NCI-H128 (cell line): ENCODE data around the gene L1CAM.
"Not testable (repeated sequence)": the region's sequence is repeated elsewhere in the genome, so short reads cannot be mapped to it uniquely, and the experiment has no call there.

Experiments used
- DNase-seq: peaks from one replicate; lab custom pipeline; 2025; ENCODE audit not compliant: unreplicated experiment; lab: John Stamatoyannopoulos, UW

The L1CAM gene

DNA sequence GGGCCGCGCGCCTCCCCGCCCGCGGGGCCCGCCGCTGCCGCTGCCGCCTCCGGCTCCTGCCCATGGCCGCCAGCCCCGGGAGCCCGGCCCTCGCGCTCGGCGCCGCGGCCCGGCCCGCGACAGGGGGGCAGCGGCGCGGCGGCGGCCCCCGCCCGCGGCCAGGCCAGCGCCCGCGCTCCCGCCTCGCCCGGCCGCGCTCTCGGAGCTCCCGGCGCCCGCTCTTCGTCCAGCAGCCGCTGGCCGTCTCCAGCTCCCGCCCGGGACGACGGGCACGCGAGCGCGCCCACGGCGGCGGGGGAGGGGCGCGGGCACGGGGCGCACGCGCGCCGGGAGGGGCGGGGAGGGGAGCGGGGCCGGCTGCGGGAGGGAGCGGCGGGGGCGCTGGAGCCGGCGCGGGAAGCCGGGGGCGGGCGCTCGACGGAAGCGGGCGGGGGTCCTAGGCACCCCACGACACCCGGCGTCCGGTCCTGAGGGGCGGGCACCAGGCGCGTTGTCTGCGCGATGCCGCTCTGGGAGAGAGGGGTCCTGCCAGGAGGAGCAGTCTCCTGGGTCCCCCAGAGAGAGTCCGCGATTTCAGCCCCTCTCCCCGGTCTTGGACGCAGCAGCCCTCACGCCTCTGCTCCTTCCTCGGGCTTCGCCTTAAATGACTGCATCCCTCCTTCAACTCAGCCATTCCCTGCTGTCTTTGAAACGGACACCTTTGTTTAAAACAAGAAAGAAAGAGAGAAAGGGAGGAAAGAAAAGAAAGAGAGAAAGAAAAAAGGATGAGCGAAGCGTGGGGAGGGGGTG is 55.1 kb downstream of the L1CAM start:
- DNase-seq: no peak

DNA sequence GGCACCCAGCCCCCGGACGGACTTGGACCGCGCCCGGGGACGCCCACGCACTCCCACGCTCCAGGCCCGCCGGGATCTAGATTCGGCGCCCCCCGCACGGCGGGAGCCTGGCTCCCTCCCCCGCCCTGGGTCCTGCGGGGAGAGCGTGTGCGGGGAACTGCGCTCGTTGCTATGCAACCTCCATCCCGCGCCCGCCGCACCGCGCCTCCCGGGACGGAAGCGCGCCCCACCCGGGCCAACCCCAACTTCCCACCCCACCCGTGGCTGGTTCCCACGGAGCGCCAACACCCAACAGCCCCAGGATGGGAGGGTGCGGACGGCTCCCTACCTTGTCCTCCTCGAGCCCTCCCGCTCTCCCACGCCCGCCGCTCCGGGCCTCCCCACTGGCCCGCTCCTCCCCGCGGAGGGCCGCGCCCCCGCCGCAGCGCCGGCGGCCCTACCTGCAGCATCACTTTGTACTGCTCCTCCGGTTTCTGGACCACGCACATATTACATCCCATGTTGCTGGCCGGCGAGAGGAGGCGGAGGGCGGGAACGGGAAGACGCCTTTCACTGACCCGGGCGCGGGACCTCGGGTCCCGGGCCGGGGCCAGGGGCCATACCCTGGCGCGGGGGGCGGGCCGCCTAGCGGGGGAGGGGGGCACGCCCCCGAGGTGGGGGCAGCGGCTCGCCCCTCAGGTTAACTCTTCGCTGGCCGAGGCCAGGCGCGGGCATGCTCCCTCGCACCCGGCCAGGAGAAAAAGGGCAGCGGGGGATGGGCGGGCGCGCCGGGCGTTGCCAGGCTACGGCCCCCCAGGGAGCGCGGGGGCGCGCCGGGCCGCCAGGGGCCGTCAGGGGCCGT is 56.0 kb downstream of the L1CAM start, which contains the start of gene PDZD4:
Gene PDZD4, minus strand, starts transcription at position 746 of the 841 bp plus-strand sequence. Its CDS starts 246 bp downstream, at position 500.
- DNase-seq: no peak

DNA sequence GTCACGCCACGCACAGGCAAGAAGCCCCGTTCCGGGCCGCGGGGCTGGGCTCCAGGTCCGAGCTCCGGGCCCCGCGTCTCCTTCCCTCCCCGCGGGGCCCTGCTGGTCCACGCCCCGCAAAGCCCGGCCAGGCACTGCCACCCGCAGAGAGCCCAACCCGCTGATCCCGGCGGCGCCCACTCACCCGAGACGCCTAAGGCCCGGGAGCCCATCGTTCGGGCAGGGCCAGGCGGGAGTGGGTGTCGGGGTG is 56.5 kb downstream of the L1CAM start:
- no peak for DNase-seq

DNA sequence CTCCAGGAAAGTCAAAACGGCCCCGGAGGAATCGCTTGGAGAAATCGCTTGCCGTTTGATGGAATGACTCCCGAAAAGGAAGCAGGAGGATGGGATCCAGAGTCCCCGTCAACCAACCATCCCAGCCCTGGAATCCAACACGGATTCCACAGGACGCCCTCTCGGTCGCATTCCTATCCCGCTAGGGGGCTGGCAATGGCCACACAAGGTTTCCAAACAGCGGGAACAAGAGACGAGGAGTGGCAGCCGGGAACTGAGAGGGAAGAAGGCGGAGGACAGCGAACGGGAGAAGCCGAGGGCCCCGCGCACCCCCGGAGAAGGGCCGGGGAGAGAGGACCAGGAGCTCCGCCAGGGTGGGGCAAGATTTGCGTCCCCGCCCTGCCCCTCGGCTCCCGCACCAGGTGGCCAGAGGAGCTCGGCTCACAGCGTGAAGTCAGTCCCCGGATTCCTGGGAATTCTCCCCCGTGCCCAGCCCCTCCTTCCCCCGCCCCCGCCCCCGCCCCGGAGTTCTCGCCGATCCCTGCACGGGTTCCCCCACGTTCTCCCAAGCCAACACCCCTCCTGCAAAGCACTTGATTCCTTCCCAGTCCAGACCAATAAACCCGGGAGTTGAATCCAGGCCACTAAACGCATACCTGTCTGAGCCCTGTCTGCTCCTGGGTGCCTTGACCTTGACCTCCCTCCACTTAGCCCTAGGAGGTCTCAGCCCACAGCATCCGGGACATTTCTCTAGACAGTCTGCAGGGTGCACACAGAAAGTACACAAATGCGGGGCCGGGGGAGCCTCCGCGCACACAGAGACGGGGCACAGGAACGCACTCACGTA is 57.0 kb downstream of the L1CAM start:
- DNase-seq: no peak

DNA sequence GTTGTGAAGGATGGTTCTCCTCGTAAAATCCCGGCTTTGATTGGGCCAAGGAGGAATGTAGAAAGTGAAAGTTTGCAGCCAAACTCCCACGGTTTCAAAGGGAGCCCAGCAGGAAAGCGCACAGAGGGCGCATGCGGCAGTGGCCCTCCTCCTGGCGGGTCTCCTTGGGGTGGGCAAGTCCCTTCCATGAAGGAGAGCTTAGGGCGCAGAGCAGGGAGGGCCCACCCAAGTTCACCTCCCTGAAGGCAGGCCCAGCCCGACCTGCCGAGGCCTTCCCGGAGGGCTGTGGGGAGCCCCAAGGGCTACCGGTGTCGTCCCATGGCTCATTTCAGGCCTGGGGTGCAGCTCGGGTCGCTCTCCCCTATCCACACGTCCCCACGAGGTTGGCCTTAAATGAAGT is 57.7 kb downstream of the L1CAM start:
- no peak for DNase-seq

DNA sequence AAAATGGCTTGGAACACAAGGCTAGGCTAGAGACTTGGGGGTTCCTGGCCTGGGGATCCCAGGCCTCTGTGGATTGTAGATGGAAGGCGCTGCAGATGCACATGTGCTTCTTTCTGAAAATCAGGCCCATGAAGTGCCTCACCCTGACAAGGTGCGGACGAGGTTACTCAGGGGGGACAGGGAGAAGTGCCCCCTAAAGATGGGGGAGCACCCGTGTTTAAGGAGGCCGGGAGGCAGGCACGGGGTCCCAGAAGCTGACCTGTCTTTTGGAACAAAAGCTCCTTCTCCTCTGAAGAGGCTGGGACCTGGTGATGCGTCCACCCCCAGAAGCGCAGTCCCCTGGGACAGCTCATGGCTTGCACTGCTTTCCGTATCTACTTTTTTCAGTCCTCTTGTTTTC is 58.1 kb downstream of the L1CAM start:
- no peak for DNase-seq

DNA sequence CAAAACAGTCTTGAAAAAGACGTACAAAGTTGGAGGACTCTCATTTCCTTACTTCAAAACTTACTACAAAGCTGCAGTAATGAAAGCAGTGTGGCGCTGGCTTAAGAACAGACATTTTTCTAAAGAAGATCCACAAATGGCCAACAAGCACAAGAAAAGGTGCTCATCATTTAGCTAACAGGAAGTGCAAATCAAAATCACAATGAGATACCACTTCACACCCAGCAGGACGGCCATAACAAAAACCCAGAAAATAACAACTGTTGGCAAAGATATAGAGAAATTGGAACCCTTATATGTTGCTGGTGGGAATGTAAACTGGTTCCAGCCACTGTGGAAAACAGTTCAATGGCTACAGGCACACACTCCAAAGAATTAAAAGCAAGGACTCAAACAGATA is 59.0 kb downstream of the L1CAM start:
- no peak for DNase-seq

DNA sequence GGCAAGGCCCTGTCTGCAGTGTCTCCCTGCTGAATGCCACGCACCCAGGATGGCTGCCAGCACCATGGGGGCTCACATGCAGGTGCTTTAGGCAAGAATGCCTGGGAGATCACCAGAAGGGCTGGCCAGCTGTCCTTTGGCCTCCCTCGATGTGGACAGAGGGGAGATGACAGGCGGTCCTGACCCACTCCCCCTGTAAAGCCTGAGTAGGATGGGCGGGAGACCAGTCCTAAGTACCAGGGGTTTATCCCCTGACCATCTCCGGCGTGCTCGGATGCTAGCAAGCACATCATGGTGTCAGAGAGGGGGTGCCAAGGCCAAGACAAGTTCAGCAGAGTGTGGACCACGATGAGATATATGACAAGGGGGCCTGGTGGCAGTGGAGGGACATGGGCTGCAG is 60.9 kb downstream of the L1CAM start:
- DNase-seq: no peak

DNA sequence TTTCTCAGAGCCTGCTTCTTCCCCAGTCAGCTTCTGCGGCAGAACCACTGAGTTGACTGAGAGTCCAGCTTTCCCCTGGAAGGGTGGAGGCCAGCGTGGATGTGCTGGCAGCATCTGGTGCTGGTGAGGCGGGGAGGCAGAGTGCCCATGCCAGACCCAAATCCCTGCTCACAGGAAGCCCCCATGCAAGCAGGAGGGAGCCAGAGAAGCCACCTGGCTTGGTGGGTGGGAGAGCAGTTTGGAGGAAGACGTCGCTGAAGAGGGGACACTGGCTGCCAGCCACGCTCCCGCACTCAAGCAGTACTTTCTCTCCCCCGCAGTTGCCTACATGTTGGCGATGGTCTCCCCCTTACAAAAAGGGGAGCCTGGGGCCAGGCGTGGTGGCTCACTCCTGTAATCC is 61.6 kb downstream of the L1CAM start:
- DNase-seq: no peak

DNA sequence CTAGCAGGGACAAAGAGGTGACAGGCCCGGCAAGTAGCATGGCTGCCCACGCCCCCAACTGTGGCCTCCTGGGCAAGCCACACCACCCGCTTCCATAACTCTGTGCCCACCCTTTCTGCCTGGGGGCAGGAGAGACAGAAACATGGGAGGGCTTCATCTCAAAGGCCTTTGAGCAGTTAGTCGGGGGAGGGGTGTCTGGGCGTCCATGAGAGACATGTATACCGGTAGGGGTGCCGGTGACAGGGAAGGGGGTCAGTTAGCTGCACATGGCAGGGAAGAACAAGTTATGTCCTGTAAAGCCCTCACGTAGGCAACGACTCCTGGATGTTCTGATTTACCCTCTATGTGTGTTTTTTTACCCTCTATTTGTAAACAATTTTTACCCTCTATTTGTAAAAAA is 64.9 kb downstream of the L1CAM start:
- no peak for DNase-seq

DNA sequence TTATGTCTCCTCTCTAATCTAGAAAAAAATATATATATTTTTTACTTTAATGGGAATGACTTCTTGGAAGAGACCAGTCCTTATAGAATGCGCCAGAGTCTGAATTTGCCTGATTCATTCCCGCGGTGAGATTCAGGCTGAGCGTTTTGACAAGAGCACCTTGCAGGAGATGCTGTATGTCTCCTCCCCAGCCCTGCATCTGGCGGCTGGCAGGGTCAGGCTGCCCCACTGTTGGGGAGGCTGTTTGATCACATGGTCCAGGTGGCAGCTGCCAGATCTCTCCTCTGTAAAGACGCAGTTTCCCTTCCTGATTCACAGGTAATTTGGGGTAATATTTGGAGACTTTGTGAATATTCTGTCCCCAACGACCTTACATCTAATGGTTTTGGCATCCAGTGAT is 65.4 kb downstream of the L1CAM start:
- no peak for DNase-seq

DNA sequence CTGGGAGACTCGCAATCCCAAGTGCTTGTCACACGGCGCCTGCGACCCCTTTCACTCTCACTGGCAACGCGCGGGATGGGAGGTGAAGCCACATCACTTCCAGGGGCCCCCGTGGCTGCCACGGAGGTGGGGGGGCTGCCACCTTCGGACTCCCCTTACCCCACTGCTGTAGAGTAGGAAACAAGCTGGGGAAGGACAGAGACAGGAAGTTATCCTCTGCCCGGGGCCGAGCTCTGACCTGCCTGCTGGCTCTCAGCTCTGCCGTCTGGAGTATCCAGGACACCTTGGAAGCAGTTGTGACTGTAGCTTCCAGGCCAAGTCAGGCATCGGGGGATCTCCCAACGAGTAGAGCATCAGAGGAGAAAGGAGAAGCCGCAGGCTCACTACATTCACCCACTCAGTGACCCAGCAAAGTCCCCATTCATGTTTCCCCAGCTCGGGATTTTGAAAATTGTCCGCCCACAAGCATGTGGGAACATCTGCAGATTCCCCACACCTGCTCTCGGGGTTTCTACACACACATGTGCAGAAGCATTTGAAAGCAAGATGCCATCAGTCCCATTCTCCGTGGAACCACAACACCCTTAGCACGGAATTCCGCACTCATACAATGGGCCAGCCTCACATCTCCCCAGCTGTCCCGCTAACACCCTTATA is 66.5 kb downstream of the L1CAM start:
- DNase-seq: no peak

DNA sequence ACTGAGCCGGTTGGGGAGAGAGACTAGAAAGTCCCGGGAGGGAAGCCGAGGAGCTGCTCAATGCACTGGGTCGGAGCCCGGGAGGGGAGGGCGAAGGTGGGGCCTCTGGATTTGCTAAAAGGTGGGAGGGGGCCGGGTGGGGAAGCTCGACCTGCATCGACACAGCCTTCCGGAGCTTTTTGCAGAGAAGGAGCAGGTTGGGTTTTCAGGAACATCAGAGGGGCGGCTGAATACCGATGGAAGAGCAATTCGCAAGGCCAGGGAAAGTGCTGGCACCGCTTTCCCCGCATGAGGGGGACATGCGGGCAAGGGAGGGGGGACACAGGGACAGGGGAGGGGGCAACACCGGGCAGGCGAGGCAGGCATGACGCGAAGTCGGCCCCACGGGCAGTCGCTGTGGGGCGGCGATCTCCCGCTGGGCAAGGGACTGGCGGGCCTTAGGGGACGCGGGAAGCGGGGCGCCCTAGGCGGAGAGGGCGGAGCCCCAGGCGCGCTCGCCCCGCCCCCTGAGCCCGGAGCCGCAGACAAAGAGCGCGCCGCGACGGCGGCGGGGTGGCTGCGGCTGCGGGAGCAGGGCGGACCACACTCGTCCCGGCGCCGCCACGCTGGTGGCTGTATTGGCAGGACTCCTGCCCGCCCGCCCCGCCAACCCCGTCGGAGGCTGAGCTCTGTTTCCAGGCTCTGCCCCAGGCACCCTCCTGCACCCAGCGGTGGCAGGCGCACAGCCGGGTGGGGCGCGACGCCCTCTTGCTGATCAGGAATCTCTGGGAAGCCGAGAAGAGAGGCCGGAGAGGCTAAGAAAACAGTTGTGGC is 67.2 kb downstream of the L1CAM start:
- DNase-seq: peak; percentile 5

DNA sequence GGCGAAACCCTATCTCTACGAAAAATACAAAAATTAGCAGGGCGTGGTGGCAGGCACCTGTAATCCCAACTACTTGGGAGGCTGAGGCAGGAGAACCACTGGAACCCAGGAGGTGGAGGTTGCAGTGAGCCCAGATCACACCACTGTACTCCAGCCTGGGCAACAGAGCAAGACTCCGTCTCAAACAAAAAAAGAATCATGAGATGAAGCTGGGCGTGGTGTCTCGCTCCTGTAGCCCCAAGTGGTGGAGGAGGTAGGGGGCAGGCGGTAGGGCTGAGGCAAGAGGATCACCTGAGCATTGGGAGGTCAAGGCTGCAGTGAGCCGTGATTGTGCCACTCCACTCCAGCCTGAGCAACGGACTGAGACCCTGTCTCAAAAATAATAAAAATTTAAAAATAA is 67.9 kb downstream of the L1CAM start:
- DNase-seq: not testable (repeated sequence)

DNA sequence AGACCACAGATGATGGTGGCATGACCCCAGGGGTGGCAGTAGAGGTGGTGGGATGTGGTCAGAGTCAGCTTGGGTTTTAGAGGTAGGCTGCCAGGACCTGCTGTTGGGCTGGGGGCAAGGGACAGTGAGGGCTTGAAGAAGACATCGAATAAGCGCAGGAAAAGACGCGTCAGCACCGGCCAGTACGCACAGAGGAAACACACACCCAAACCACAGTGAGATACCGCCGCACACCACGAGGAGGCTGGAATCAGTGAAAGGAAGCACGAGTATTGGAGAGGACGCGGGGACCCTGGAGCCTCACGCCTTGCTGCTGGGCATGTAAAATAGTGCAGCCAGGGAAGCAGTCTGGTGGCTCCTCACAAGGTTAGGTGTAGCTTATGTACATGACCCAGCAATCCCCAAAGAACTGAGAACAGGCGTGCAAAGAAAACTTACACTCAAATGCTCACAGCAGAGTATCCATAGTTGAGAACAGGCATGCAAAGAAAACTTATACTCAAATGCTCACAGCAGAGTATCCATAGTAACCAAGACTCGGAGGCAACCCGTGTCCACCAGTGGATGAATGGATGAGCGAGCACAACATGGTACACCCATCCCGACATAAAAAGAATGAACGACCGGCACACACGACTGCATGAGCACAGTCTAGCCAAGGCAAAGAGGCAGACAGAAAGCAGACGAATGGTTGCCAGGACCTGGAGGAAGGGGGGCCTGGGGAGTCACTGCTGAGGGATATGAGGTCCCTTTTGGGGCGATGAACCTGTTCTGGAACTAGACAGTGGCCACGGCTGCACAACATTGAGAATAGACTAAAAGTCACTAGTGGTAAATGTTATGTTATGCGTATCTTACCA is 68.9 kb downstream of the L1CAM start:
- DNase-seq: no peak

DNA sequence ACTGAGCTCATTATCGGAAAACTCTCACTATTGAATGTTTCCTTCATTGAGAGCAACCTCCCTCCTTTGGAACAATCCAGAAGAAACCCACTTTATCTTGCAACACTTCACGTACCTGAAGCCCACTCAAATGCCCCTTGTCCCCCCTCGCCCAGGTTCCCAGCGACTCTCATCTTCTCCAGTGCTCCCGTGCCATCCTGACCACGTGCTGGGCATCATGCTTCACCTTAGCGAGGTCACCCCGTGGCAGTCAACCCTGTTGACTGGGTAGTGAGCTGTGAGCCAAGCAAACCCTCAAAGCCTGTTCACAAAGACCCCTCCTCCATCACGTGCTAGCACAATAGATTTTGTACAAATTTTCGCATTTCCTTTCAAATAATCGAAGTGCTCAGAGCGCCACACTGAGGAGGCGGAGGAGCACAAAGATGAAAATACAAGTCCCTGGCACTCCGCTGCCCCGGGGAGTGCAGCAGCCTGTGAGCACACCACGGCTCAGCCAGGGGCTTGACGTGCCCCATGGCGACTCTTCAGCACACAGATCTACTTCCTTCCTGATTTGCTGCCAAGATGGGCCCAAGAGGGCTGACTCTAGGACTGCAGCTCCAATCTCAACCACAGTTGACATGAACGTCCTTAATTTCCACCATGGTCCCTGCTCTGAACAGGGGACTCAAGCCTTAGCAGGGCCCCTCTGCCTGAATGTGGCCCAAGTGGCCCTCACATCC is 71.2 kb downstream of the L1CAM start:
- no peak for DNase-seq

DNA sequence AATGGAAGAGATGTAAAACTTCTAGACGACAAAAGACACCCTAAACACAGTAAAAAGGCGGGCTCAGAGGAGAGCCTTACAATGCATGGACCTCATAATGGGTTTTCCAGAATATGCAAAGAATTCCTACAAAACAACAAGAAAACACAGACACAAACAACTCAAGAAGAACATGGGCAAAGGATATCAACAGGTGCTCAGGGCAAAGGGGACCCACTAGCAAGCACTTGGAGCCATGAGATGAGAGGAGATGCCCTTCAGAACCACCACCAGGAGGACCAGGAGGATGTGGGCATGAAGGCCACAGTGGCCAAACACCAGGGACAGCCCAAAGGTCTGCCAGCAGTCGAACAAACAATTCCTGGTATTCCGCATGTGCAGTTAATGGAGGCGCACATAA is 72.8 kb downstream of the L1CAM start:
- no peak for DNase-seq

DNA sequence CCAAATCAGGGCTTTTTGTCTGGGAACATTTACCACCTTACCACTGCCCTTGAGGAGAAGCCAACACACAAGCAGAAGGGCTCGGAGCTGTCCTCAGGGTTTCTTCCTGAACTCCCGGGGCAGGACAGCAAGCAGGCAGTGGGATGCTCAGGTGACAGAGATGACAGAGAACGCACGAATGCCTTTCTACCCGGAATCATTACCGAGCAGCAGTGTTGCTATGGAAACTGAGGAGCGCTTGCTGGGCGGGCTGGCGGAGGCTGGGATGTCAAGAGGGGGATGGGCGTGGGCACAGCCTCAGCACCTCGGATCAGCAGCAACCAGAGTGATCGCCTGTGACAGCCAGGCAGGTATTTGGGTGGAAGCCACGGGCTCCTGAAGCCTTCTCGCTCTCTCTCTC is 73.8 kb downstream of the L1CAM start:
- no peak for DNase-seq
